ENCODE results near the gene KAT6B. TPM values are rescaled to one million over a fixed set of nuclear protein-coding genes. Genes with fewer than 3 reads are reported as not detected.

Gene KAT6B
- total RNA-seq, 2 experiments from 2014 or later, result 22.8 to 24.8 TPM

DNA sequence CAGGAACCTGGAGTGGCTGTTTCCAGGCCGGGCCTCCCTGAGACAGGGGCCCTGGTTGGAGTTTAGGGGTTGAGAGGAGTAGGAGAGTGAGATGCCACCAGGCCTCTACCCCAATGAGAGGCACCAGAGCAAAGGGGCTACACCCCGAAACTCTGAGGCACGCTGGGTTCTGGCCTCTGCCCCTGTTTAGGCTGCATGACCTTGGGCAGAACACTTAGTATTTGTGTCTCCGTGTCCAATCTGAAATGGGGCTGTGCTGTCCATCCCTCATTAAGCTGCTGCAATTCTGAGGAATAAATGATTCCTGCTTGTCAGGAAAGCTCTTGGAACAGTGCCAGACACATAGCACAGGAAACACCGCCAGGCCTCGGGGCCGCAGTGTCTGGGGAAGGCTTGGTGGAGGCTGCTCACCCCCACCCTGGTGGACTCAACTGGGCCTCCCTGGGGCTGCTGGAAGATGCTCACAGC lies 244.6 kb downstream of the KAT6B start:
- ChIA-PET POLR2A (no interaction called here), CTCF (no interaction called here)
- Mint-ChIP-seq H3K27me3 (no peaks in the 10 kb centered on the region), H3K4me3 (no peak overlapping the region), H3K36me3 (ENCODE audit: low read depth) (no peaks in the 10 kb centered on the region), H3K9me3 (no peaks in the 10 kb centered on the region), H3K27ac (no peak overlapping the region), H3K4me1 (ENCODE audit: low read depth) (peaks cover 16% of the 10 kb centered on the region)
- no peak for DNase-seq
- intact Hi-C loops (cut with micrococcal nuclease), result no loop called here
- no peak for ATAC-seq
- TF ChIP-seq, protein P1, sequence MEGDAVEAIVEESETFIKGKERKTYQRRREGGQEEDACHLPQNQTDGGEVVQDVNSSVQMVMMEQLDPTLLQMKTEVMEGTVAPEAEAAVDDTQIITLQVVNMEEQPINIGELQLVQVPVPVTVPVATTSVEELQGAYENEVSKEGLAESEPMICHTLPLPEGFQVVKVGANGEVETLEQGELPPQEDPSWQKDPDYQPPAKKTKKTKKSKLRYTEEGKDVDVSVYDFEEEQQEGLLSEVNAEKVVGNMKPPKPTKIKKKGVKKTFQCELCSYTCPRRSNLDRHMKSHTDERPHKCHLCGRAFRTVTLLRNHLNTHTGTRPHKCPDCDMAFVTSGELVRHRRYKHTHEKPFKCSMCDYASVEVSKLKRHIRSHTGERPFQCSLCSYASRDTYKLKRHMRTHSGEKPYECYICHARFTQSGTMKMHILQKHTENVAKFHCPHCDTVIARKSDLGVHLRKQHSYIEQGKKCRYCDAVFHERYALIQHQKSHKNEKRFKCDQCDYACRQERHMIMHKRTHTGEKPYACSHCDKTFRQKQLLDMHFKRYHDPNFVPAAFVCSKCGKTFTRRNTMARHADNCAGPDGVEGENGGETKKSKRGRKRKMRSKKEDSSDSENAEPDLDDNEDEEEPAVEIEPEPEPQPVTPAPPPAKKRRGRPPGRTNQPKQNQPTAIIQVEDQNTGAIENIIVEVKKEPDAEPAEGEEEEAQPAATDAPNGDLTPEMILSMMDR (IDR thresholded peaks at IDR 0.05), result no peak

DNA sequence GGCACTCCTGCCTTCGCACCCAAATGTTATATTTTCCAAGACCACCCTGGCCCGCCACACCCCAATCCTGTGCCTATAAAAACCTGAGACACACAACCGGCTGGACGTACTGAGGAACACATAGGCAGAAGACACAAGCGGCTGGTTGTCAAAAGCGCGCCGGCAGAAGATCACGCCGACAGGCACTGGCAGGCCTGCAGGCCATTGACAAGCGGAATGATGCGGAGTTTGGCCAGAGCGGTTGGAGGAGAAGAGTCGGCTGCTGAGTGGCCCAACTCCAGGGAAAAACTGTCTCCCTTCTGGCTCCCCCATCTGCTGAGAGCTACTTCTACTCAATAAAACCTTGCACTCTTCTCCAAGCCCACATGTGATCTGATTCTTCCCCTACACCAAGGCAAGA lies 245.4 kb downstream of the KAT6B start:
- ATAC-seq (no peak), DNase-seq (no peak)
- no peaks in the 10 kb centered on the region for H3K36me3 Mint-ChIP-seq (ENCODE audit: low read depth)
- ChIA-PET CTCF (no interaction called here), POLR2A (no interaction called here)
- H3K4me3 Mint-ChIP-seq, result no peak overlapping the region
- TF ChIP-seq, protein P1 (IDR thresholded peaks at IDR 0.05), result no peak
- H3K27me3 Mint-ChIP-seq, result no peaks in the 10 kb centered on the region
- no peaks in the 10 kb centered on the region for H3K9me3 Mint-ChIP-seq
- peaks cover 18% of the 10 kb centered on the region for H3K4me1 Mint-ChIP-seq (ENCODE audit: low read depth)
- intact Hi-C loops (cut with micrococcal nuclease), result no loop called here
- no peak overlapping the region for H3K27ac Mint-ChIP-seq

DNA sequence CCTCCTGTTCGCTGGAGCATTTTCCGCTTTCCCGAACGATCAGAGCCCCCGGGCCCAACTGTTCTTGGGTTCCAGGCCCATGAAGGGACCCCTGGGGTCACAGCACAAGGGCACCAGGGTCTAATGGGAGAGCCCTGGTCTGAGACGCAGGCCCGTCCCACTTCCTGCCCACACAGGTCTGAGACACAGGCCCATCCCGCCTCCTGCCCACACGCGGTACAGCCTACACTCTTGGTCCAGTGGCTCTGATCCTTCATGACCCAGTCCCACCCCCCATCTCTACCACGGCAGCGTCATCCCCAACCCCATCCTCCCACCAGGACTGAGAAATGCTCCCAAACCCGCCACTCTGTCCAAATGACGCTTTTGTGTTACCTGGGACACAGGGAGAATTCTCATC lies 246.3 kb downstream of the KAT6B start:
- TF ChIP-seq, protein P1 (IDR thresholded peaks at IDR 0.05), result no peak
- DNase-seq, result no peak
- CTCF ChIA-PET, result no interaction called here

DNA sequence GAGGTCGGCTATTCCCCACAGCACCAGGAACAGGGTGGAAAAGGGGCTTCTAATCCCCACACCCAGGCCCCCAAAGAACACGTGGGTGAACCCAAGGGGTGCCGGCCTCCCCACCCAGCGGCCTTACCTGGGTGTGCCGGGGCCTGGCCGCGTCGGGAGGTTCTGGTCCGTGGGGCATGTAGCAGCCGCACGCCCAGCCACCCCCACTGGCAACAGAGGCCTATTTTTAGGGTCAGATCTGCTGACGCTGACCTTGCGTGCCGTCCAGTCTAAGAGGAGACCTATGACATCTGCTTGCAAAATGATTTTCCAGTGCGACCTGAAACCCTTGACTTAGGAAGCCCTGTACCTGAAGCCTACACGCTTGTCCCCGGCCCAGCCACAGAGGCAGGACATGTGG lies 247.0 kb downstream of the KAT6B start:
- Mint-ChIP-seq H3K27ac (no peak overlapping the region), H3K27me3 (no peaks in the 10 kb centered on the region), H3K36me3 (ENCODE audit: low read depth) (no peaks in the 10 kb centered on the region), H3K9me3 (no peaks in the 10 kb centered on the region), H3K4me1 (ENCODE audit: low read depth) (peaks cover 18% of the 10 kb centered on the region), H3K4me3 (no peak overlapping the region)
- ChIA-PET POLR2A (no interaction called here), CTCF (no interaction called here)
- TF ChIP-seq, protein P1 (IDR thresholded peaks at IDR 0.05), result no peak
- DNase-seq (no peak), ATAC-seq (no peak)
- intact Hi-C loops (cut with micrococcal nuclease), result no loop called here

More for the DNA sequence above, 246.3 kb downstream of the KAT6B start:
- no peak for ATAC-seq
- intact Hi-C loops (cut with micrococcal nuclease), result no loop called here
- H3K4me1 Mint-ChIP-seq (ENCODE audit: low read depth), result peaks cover 18% of the 10 kb centered on the region
- H3K27ac Mint-ChIP-seq, result no peak overlapping the region
- H3K36me3 Mint-ChIP-seq (ENCODE audit: low read depth), result no peaks in the 10 kb centered on the region
- H3K27me3 Mint-ChIP-seq, result no peaks in the 10 kb centered on the region
- H3K4me3 Mint-ChIP-seq, result no peak overlapping the region
- H3K9me3 Mint-ChIP-seq, result no peaks in the 10 kb centered on the region
- POLR2A ChIA-PET, result no interaction called here

DNA sequence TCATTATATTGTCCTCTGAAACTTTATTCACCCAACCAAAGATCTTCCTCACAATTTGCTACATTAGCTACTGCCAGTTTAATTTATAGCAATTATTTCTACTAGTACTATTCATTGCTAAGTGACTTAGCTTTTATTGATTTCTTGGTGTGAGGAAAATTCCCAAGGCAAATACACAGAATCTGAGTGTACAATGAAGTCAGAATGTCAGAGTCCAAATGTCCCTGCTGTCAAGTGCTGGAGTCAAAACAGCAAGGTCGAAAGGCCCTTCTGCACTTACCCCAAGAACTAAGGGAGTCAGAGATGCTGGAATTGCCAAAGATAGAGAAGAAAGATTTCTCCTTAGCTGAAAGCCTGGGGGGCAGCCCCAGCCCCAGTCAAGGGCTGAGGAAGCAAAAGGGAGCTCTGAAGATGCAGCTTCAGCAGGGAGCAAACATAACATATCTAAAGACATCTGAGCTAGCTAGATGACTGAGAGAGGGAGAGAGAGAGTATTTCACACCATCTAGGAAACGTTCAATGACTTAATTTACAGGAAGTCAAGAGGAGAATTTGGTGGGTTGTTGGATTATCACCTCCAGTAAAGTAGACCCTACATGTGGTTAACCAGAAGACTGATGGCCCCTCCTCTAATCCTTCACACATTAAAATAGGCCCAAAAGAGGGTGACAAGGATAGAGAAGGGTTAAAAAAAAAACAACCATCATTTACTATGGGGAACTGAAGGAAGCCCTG lies 248.5 kb downstream of the KAT6B start:
- Mint-ChIP-seq H3K27me3 (no peaks in the 10 kb centered on the region), H3K36me3 (ENCODE audit: low read depth) (no peaks in the 10 kb centered on the region), H3K4me1 (ENCODE audit: low read depth) (peaks cover 18% of the 10 kb centered on the region), H3K9me3 (no peaks in the 10 kb centered on the region), H3K4me3 (no peak overlapping the region), H3K27ac (peak overlapping the region; percentile 6)
- POLR2A ChIA-PET, result no interaction called here
- CTCF ChIA-PET, result interaction anchor here (0.8 kb wide), 1 partner anchor 15 kb away, joined by 3 read pairs; no protein-coding TSS in a partner anchor
- TF ChIP-seq, protein P1 (IDR thresholded peaks at IDR 0.05), result no peak
- DNase-seq, result no peak
- peak; percentile 64 for ATAC-seq
- intact Hi-C loops (cut with micrococcal nuclease), result no loop called here

Measured in activated CD8-positive, alpha-beta T cell treated with anti-CD3 and anti-CD28 coated beads for 36 hours (primary cell).